ENCODE measurements around the gene STK38.

DNA sequence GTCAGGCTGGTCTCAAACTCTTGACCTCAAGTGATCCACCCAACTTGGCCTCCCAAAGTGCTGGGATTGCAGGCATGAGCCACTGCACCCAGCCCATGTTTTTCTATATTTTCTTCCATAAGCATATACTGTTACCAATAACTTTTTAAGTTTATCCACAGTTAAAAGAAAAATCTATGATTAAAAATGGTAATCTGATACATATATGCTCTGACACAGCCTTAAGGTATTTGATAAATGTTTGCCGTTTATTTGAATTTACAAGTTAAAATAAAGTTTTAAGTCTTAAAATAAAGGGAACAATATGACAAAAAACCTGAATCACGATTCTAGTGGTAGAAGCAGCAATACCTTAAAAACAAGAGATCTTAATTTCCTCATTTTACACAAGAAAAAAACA lies 5.2 kb downstream of the STK38 start:
- TF ChIP-seq CTCF (IDR thresholded peaks at IDR 0.05) (no peak), POLR2A (IDR thresholded peaks at IDR 0.05) (no peak), POLR2AphosphoS5 (IDR thresholded peaks at IDR 0.05) (no peak), EP300 (IDR thresholded peaks at IDR 0.05; ENCODE audit: low read depth) (no peak)
